GM18858 (cell line): ENCODE measurements around the gene RBM25.

ENCODE experiments used
- ATAC-seq: cut with Tn5 transposase; IDR thresholded peaks from one replicate; pipeline ENCODE4 v1.9.1; 2021; ENCODE audit not compliant: unreplicated experiment

RBM25 gene

DNA sequence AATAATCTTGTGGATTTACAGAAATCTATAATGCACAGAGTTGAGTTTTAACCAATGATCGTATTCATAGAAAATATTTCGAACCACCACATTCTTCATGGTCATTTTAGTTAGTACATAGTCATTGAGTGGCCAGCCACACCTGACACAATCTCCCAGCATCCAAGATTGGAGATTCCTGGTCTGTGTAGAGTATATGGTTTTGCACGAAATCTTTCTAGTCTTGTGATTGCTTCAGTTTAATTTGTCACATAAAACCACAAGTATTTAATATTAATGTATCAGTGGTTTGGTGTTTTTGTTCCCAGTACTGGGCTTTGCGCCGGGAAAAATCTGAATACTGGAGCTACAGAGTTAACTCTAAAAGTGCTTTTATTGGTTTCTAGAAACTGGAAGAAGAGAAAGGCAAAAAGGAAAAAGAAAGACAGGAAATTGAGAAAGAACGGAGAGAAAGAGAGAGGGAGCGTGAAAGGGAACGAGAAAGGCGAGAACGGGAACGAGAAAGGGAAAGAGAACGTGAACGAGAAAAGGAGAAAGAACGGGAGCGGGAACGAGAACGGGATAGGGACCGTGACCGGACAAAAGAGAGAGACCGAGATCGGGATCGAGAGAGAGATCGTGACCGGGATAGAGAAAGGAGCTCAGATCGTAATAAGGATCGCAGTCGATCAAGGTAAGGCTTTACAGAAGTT lies 44.6 kb downstream of the RBM25 start:
- ATAC-seq = no peak

DNA sequence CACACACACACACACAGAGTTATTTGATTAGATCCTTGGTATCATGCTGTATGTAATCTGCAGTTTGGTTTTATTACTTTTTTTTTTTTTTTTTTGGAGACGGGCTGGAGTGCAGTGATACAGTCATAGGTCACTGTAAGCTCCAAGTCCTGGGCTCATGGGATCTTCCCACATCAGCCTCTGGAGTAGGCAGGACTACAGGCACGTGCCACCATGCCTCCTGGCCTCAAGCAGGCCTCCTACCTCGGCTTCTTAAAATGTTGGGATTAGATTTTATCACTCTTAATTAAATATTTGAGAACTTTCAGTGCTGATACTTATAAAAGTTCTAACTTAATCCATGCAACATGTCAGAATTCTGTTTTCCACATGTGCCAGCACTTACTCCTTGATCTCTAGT lies 46.7 kb downstream of the RBM25 start:
- no peak for ATAC-seq

DNA sequence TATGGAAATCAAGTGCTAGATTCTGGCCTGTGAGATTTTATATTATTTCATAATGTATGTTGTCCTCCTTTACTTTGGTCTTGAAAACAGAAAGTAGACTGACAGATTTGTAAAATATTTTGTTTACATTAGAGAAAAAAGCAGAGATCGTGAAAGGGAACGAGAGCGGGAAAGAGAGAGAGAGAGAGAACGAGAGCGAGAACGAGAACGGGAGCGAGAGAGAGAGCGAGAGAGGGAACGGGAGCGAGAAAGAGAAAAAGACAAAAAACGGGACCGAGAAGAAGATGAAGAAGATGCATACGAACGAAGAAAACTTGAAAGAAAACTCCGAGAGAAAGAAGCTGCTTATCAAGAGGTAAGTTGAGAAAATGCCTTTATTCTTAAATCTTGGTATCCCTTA lies 47.4 kb downstream of the RBM25 start:
- ATAC-seq = no peak

DNA sequence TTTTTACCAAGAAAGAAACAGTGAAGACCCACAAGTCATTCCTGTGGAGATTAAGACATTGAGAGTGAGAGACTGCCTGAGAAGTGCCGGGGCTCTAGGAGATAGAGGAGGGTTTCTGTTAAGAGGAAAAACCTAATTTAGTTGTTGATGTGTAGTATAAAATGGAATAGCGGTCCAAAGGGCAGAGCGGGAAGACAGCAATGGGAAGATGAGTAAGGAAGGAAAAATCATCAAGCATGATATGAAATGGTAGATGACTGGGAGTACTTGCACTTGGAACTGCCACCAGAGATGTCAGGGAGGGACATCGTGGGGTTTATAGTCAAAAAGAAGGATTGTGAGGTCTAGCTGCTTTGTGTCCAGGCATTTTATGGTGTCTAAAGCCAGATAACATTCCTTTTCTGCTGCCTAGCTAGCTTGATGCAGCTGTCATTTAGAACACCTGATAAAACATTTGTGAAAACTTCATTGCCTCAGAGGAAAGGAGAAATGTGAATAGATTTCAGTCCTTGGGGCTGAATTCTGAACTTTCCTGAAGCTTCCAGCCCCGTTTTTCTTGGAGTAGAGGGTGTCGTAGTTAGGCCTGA lies 57.8 kb downstream of the RBM25 start:
- no peak for ATAC-seq

DNA sequence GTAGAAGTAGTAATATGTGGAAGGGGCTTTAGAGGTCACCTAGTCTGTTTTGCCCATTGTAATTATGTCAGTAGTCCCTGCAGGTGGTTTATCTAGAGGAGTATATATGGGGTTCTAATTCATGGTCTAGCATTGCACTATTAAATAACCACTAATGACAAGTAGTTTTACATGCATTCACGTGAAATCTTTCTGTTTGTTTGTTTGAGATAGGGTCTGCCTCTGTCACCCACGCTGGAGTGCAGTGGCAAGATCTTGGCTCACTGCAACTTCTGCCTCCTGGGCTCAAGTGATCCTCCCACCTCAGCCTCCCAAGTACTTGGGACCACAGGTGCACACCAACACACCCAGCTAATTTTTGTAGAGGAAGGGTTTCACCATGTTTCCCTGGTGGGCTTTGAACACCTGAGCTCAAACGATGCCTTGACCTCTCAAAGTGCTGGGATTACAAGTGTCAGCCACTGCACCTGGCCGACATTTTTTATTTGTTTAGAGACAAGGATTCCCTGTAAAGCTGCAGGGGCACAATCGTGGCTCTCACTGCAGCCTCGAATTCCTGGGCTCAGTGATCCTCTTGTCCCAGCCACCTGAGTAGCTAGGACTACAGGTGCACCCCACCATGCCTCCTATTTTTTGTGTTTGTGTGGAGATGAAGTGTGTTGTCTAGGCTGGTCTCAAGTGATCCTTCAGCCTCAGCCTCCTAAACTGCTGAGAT lies 66.0 kb downstream of the RBM25 start:
- ATAC-seq = no peak

DNA sequence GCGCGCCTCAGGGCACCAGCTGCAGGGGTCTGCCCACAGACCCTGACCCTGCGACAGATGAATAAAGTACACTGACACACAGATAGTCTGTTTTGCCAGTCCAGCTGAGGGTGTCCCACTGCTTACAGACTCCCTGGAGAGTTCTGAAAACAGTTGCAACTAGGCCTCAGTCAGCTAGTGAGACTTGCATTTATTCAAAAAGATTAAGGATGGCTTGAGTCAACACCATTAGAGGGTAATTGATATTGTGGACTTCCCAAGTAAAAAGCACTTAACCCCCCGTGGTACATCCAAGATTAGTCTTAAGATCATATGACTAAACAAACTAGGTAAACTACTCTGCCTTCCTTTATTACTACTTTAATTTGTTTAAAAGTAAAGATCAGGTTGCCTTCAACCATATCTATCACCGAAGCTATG lies 66.8 kb downstream of the RBM25 start:
- no peak for ATAC-seq

DNA sequence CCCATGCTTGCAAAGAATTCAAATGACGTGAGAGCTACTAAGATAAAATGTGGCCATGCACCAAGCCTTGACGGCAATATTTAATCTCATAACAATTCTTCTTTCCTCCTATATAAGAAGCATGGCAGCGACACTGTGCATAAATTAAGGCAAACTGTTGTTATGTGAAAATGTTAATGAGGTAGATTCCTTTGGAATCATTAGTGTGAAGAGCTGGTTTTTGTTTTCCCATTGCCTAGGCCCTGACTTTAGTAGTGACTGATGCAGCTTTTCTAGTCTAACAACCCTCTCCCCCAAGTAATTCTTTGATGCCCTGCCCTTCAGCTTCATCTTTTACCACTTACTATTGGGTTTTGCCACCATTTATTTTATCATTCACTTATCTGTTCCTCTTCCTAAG lies 67.4 kb downstream of the RBM25 start:
- no peak for ATAC-seq

DNA sequence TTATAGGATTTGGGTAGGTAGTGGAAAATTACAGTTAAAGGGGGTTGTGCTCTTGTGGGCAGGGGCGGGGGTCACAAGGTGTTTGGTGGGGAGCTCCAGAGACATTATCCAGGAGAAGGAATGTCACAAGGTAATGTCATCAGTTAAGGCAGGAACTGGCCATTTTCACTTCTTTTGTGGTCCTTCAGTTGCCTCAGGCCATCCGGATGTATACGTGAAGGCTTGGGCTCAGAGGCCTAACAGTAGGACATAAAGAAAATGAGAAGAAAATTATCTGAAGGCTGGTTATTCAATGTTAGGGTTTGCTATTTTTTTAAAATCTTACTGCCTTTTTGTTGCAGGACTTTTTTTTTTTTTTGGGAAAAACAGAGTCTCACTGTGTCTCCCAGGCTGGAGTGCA lies 75.5 kb downstream of the RBM25 start:
- ATAC-seq = no peak

DNA sequence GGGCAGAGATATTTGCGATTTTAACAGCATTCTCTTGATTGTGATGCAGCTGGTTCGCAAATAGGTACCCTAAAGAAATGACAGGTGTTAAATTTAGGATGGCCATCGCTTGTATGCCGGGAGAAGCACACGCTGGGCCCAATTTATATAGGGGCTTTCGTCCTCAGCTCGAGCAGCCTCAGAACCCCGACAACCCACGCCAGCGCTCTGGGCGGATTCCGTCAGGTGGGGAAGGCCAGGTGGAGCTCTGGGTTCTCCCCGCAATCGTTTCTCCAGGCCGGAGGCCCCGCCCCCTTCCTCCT lies 77.7 kb downstream of the RBM25 start:
- no peak for ATAC-seq

DNA sequence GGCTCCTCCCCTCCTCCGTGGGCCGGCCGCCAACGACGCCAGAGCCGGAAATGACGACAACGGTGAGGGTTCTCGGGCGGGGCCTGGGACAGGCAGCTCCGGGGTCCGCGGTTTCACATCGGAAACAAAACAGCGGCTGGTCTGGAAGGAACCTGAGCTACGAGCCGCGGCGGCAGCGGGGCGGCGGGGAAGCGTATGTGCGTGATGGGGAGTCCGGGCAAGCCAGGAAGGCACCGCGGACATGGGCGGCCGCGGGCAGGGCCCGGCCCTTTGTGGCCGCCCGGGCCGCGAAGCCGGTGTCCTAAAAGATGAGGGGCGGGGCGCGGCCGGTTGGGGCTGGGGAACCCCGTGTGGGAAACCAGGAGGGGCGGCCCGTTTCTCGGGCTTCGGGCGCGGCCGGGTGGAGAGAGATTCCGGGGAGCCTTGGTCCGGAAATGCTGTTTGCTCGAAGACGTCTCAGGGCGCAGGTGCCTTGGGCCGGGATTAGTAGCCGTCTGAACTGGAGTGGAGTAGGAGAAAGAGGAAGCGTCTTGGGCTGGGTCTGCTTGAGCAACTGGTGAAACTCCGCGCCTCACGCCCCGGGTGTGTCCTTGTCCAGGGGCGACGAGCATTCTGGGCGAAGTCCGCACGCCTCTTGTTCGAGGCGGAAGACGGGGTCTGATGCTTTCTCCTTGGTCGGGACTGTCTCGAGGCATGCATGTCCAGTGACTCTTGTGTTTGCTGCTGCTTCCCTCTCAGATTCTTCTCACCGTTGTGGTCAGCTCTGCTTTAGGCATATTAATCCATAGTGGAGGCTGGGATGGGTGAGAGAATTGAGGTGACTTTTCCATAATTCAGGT lies 78.3 kb downstream of the RBM25 start, which contains the start of gene PSEN1:
Gene PSEN1, plus strand, starts transcription at position 121 of the 839 bp plus-strand sequence. CDS start 11,513 bp downstream, outside the sequence.
- peak; percentile 67 for ATAC-seq

DNA sequence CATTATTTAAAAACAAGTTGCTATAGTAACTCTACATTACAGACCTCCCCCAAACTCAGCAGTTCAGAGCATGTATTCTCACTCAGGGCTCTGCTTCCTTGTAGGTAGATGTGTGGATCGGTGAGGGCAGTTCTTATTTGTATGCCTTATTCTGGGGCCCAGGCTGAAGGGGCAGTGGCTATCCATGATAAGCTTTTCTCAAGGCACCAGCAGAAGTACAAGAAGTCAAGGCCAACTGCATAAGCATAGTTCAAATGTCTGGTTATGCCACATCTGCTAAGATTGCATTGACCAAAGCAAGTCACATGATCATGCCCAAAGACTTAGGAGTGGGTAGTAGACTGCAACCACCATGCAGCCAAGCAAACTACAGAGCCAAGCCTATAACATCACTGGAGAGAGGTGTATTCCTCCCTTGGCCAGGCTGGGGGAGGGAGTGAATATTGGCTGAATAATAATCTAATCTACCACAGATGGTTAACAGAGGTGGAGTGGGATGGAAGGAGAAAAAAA lies 82.5 kb downstream of the RBM25 start:
- no peak for ATAC-seq

DNA sequence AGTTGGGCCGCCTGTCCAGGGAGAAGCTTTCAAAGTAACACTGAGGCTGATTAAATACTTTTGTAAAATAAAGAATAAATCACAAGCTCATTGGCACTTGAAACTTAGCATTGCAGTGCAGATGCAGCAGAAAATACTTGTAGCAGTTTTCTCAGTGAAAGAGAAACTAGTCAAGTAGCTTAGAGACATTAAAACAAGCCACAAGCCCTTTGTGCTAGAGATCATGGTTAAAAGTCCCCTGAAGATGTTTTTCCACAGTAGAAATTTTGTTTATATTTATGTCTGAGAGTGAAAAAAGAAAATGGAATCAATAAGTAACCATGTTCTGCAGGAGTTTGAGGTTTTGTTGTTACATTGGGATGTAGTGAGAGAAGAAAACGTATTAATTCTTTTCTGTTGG lies 83.9 kb downstream of the RBM25 start:
- ATAC-seq = no peak

DNA sequence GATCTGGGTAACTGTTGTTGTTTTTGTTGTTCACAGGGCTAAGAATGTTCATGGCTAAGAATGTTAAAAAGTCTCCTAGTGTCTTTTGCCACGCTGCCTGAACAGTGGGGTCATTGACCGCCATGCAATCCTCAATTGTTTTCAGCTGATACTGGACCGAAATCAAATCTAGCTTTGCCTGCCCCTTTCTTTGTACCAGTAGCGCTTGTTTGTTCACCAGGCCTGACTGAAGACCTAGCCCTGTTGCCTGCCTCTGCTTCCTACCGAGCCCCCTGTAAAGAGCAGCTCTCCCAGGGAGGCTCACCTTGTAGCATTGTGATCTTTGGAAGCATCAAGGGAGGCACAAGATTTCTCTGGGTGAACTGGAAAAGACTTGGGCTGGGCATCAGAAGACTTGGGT lies 84.7 kb downstream of the RBM25 start:
- no peak for ATAC-seq

DNA sequence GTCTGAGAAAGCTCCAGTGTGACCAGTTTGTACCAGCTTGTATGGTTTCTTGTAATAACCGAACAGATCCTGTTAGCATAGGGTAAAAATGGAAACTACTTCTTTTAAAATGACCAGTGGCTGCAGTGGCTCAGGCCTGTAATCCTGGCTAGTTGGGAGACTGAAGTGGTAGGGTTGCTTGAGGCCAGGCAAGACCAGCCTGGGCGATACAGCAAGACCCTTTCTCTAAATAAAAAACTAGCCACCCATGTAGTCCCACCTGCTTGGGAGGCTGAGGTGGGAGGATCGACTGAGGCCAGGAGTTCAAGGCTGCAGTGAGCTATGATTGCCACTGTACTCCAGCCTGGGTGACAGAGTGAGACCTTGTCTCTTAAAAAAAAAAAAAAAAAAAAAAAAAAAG lies 85.3 kb downstream of the RBM25 start:
- no peak for ATAC-seq

DNA sequence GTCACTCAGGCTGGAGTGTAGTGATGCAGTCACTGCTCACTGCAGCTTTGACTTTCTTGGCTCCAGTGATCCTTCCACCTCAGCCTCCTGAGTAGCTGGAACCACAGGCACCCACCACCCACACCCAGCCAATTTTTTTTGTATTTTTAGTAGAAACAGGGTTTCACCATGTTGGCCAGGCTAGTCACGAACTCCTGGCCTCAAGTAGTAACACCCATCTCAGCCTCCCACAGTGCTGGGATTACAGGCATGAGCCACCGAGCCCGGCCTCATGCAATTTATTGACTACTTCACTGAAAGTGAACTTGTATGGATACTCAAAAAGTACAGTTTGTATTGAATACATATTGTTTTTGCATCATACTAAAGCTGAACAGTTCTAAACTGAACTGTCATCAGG lies 87.0 kb downstream of the RBM25 start:
- no peak for ATAC-seq

DNA sequence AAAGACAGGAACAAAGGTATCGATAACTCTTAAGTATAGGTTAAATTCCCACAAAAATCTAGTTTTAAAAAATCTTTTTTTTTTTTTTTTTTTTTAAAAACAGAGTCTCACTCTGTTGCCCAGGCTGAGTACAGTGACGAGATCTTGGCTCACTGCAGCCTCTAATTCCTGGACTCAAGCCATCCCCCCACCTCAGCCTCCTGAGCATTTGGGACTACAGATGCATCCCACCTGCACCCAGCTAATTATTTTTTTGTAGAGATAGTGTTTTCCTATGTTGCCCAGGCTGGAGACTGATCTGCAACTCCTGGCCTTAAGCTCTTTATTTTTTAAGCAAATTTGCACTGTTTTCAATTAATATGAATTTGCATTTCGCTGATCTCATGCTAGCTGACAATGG lies 87.8 kb downstream of the RBM25 start:
- no peak for ATAC-seq

DNA sequence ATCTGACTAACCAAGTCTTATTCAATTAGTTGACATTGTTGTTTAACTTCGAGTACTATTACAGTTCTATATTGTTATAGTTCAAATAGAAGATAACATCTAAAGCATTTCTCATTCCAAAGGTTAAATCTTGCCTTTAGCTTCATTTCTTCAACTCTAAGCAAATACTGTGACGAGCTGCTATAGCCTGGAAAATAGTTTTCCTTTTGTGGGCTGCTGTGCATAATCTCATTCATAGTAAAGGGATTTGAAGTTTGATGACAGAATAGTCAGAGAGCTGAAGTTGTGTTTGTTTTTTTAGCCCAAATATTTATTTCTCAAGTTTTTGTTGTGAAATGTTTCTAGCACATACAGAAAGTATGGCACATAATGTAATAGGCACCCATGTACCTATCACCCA lies 91.4 kb downstream of the RBM25 start:
- no peak for ATAC-seq

DNA sequence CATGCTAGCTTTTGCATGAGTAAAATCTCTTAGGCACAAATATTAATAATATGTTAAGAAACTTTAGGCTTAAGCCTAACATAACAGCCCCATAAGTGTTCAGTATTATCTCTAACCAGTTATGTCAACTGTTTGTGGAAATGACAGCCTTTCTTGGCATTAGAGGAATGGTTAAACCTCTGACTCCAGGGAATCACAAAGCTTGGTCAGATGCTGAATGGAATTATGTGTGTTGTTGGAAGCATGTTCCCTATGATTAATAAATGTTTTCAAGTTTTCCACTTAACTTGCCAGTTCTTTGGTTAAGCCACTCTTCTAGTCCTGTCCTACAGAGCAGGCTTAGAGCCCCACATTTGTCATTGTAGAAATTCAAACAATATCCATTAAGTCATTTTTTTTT lies 94.9 kb downstream of the RBM25 start:
- no peak for ATAC-seq

DNA sequence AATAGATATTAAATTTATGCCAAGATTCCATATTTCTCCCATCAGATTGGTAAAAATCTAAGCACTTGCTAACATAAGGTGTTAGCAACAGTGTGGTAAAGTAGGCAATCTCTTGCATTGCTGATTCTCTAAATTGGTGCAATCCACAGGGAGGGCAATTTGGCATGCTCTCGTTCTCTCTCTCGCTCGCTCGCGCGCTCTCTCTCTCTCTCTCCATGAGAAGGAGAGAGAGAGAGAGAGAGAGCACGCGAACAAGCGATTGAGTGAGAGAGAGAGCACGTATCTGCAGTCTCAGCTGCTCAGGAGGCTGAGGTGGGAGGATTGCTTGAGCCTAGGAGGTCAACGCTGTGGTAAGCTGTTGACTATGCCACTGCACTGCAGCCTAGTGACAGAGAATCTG lies 103.9 kb downstream of the RBM25 start:
- ATAC-seq = no peak

DNA sequence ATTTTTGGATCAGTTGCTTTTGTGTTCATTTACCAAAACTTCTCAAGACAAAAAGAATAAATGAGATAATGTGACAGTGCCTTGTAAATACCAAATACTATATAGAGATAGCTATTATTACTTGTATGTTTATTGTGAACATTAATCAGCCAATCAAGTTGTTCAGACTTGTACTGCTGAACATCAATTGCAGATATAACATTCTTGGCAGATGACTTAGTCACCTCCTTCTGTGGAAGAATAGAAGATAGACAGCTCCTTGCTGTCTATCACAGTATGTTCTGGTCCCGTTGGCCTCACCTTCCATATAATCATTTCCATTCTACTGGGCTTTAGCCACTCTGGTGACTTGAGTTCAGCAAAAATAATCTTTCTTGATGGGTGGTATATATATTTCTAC lies 108.1 kb downstream of the RBM25 start:
- no peak for ATAC-seq

DNA sequence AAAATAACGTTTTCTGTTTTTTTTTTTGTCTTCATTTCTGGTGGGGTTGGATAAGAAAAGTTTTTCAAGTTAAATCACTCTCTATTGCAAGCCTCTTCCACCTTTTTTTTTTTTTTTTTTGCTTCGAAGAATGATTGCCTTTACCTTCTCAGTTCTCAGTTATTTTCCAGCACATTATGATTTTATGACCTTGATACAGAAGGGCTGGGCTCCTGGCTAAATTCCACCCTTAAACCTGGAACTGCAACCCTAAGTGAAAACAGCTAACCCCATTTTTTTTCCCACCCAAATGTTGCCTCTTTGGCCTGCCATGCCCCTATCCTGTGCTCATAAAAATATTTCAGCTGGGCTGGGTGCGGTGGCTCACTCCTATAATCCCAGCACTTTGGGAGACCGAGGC lies 109.4 kb downstream of the RBM25 start:
- no peak for ATAC-seq
